HEK293 (cell line): ENCODE results near the gene BMAL1.

Experiments used
- CTCF ChIA-PET: fragments of 350-600 bp; formaldehyde crosslinking; extraction: SDS; loops from one replicate; lab custom pipeline; 2021; ENCODE audit warnings: antibody characterized with exemption; lab: Yijun Ruan, JAX
- POLR2A ChIA-PET: fragments of 300-600 bp; formaldehyde crosslinking; extraction: SDS; loops from one replicate; lab custom pipeline; 2020; ENCODE audit warnings: antibody characterized with exemption, inconsistent platforms; lab: Yijun Ruan, JAX
- H3K27ac ChIP-seq: fragments of 200-500 bp; sonication (Bioruptor generic); 2 replicates; pipeline ENCODE4 v1.5.1; 2014; ENCODE audit warnings: low read depth, low read length, control low read depth, inconsistent platforms; ENCODE audit errors: extremely low read depth
- H3K36me3 ChIP-seq, 2 experiments: fragments of 200-500 bp in 1 of 2; sonication (Bioruptor generic) in 1 of 2; 1 replicate in 1 of 2; 2 replicates in 1 of 2; pipeline ENCODE4 v1.5.1; 2014 to 2017; ENCODE audit warnings: inconsistent platforms in 2 of 2, low read length in 2 of 2; ENCODE audit not compliant: control insufficient read depth in 2 of 2, insufficient read depth in 1 of 2
- H3K4me1 ChIP-seq: fragments of 200-500 bp; sonication (Bioruptor generic); 2 replicates; pipeline ENCODE4 v1.5.1; 2014; ENCODE audit warnings: mild to moderate bottlenecking, low read length, inconsistent platforms; ENCODE audit not compliant: control insufficient read depth, insufficient read depth
- H3K4me3 ChIP-seq: 2 replicates; pipeline ENCODE4 v1.5.1; 2011; ENCODE audit warnings: low read depth, mild to moderate bottlenecking, control low read depth, low read length, moderate library complexity
- H3K9me3 ChIP-seq: fragments of 200-500 bp; sonication (Bioruptor generic); 2 replicates; pipeline ENCODE4 v1.5.1; 2014; ENCODE audit warnings: low read depth, low read length, inconsistent platforms; ENCODE audit not compliant: control insufficient read depth, insufficient read depth
- FEZF1 ChIP-seq: fragments of 450-650 bp; formaldehyde crosslinking; IDR thresholded peaks from 2 replicates; pipeline ENCODE4 v1.5.1; 2016; ENCODE audit warnings: missing biosample characterization, missing genetic modification characterization
- HOXC10 ChIP-seq: sonication (generic); formaldehyde crosslinking; IDR thresholded peaks from 2 replicates; pipeline ENCODE4 v1.8.1; 2023; ENCODE audit warnings: mild to moderate bottlenecking, missing genetic modification reagents
- KLF10 ChIP-seq: fragments of 450-650 bp; IDR thresholded peaks from 2 replicates; pipeline ENCODE4 v1.5.1; 2018; ENCODE audit warnings: missing biosample characterization, mild to moderate bottlenecking, missing genetic modification characterization
- KLF9 ChIP-seq: fragments of 450-650 bp; formaldehyde crosslinking; IDR thresholded peaks from 2 replicates; pipeline ENCODE4 v1.5.1; 2016; ENCODE audit warnings: missing biosample characterization, missing genetic modification characterization, low read depth
- SCRT2 ChIP-seq: fragments of 450-650 bp; formaldehyde crosslinking; IDR thresholded peaks from 2 replicates; pipeline ENCODE4 v1.5.1; 2016; ENCODE audit warnings: missing biosample characterization, missing genetic modification characterization
- ZNF175 ChIP-seq: fragments of 450-650 bp; formaldehyde crosslinking; IDR thresholded peaks from 2 replicates; pipeline ENCODE4 v1.5.1; 2016; ENCODE audit warnings: missing biosample characterization, missing genetic modification characterization
- ZNF19 ChIP-seq: fragments of 450-650 bp; formaldehyde crosslinking; IDR thresholded peaks from 2 replicates; pipeline ENCODE4; 2016; ENCODE audit warnings: missing biosample characterization, missing genetic modification characterization, low read depth
- ZNF266 ChIP-seq: fragments of 450-650 bp; formaldehyde crosslinking; IDR thresholded peaks from 2 replicates; pipeline ENCODE4 v1.5.1; 2016; ENCODE audit warnings: missing biosample characterization, missing genetic modification characterization, low read depth
- ZNF274 ChIP-seq, 2 experiments: fragments of 200-500 bp in 1 of 2; fragments of 450-650 bp in 1 of 2; sonication (Bioruptor generic) in 1 of 2; formaldehyde crosslinking in 1 of 2; IDR thresholded peaks; 2 replicates each; pipeline versions ENCODE4 v1.5.1 to v1.6.1; 2014 to 2016; ENCODE audit warnings: borderline replicate concordance in 1 of 2, inconsistent platforms in 1 of 2, low read length in 1 of 2, missing biosample characterization in 1 of 2, missing genetic modification characterization in 1 of 2
- ZNF292 ChIP-seq: fragments of 450-650 bp; formaldehyde crosslinking; IDR thresholded peaks from 2 replicates; pipeline ENCODE4 v1.5.1; 2016; ENCODE audit warnings: low read depth, missing biosample characterization, missing genetic modification characterization, borderline replicate concordance
- ZNF37A ChIP-seq: fragments of 450-650 bp; IDR thresholded peaks from 2 replicates; pipeline ENCODE4 v1.5.1; 2018; ENCODE audit warnings: missing biosample characterization, missing genetic modification characterization
- ZNF555 ChIP-seq: fragments of 450-650 bp; formaldehyde crosslinking; conservative IDR thresholded peaks from 2 replicates; pipeline ENCODE4 v1.5.1; 2017; ENCODE audit warnings: missing biosample characterization, mild to moderate bottlenecking, missing genetic modification characterization, inconsistent platforms
- ZNF664 ChIP-seq: fragments of 450-650 bp; formaldehyde crosslinking; IDR thresholded peaks from 2 replicates; pipeline ENCODE4 v1.5.1; 2016; ENCODE audit warnings: missing biosample characterization, missing genetic modification characterization
- ZNF792 ChIP-seq: fragments of 450-650 bp; formaldehyde crosslinking; IDR thresholded peaks from 2 replicates; pipeline ENCODE4 v1.5.1; 2016; ENCODE audit warnings: missing biosample characterization, missing genetic modification characterization
- ZSCAN23 ChIP-seq: fragments of 450-650 bp; formaldehyde crosslinking; IDR thresholded peaks from 2 replicates; pipeline ENCODE4 v1.5.1; 2016; ENCODE audit warnings: missing biosample characterization, missing genetic modification characterization
- TF ChIP-seq, protein P1 (sequence below): fragments of 450-650 bp; formaldehyde crosslinking; IDR thresholded peaks from 2 replicates; pipeline ENCODE4 v1.5.1; 2016; ENCODE audit warnings: missing biosample characterization, missing genetic modification characterization
- TF ChIP-seq, protein P2 (sequence below): fragments of 450-650 bp; formaldehyde crosslinking; IDR thresholded peaks from 2 replicates; pipeline ENCODE4 v1.5.1; 2016; ENCODE audit warnings: missing biosample characterization, missing genetic modification characterization
- TF ChIP-seq, protein P3 (sequence below): sonication (generic); formaldehyde crosslinking; IDR thresholded peaks from 2 replicates; pipeline ENCODE4 v1.8.1; 2022; ENCODE audit warnings: mild to moderate bottlenecking, moderate library complexity, missing genetic modification reagents
- TF ChIP-seq, protein P4 (sequence below): fragments of 450-650 bp; formaldehyde crosslinking; IDR thresholded peaks from 2 replicates; pipeline ENCODE4 v1.5.1; 2016; ENCODE audit warnings: missing biosample characterization, missing genetic modification characterization
- TF ChIP-seq, protein P5 (sequence below): fragments of 450-650 bp; formaldehyde crosslinking; IDR thresholded peaks from 2 replicates; pipeline ENCODE4 v1.5.1; 2016; ENCODE audit warnings: missing biosample characterization, missing genetic modification characterization
- TF ChIP-seq, protein P6 (sequence below): fragments of 450-650 bp; formaldehyde crosslinking; IDR thresholded peaks from 2 replicates; pipeline ENCODE4 v1.5.1; 2017; ENCODE audit warnings: missing biosample characterization, missing genetic modification characterization

The BMAL1 gene

DNA sequence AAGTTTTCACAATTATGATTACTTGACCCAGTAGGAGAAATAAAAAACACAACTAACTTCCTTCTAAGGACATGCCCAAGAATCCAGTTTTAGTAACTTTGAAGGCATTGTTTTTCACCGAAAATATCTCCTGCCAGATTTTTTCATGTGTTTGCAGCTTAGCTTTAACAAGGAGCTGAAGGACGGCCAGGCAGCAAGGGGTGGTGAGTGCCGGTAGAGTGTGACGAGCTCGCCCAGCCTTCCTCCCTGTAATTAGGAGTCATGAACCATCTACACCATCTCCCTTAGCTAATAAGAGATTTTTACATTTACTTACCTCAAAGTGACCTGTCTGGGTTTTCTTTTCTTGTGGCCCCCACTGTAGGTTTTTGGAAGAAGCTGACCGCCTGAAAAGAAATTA, 72.0 kb downstream of the BMAL1 start (continued):
- TF ChIP-seq, protein P1, sequence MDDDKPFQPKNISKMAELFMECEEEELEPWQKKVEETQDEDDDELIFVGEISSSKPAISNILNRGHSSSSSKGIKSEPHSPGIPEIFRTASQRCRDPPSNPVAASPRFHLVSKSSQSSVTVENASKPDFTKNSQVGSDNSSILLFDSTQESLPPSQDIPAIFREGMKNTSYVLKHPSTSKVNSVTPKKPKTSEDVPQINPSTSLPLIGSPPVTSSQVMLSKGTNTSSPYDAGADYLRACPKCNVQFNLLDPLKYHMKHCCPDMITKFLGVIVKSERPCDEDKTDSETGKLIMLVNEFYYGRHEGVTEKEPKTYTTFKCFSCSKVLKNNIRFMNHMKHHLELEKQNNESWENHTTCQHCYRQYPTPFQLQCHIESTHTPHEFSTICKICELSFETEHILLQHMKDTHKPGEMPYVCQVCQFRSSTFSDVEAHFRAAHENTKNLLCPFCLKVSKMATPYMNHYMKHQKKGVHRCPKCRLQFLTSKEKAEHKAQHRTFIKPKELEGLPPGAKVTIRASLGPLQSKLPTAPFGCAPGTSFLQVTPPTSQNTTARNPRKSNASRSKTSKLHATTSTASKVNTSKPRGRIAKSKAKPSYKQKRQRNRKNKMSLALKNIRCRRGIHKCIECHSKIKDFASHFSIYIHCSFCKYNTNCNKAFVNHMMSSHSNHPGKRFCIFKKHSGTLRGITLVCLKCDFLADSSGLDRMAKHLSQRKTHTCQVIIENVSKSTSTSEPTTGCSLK (tag by site-specific recombination), result no peak
- TF ChIP-seq ZNF792 (tag by site-specific recombination), result no peak

DNA sequence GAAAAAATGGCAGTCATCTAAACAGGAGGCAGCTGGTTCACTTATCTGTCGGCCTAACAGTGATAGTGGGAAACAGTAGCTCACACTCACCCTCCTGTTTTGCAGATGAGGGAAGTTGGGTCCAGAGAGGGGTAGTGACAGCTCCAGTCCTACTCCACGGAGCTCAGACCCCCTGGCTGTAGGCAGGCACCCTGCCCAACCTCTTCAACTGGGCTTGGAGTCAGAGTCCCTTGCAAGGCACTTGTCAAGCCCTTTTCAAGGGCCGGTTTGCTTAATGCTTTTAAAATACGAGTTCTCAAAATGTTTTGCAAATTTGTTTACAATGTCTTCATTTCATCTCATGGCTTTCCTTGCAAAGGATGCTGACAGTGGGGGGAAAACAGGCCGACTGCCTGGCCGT, 75.1 kb downstream of the BMAL1 start:
- no peaks in the 10 kb centered on the region for H3K9me3 ChIP-seq
- TF ChIP-seq, protein P2, sequence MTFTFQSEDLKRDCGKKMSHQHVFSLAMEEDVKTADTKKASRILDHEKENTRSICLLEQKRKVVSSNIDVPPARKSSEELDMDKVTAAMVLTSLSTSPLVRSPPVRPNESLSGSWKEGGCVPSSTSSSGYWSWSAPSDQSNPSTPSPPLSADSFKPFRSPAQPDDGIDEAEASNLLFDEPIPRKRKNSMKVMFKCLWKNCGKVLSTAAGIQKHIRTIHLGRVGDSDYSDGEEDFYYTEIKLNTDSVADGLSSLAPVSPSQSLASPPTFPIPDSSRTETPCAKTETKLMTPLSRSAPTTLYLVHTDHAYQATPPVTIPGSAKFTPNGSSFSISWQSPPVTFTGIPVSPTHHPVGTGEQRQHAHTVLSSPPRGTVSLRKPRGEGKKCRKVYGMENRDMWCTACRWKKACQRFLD (tag by site-specific recombination), result no peak
- TF ChIP-seq SCRT2 (tag by site-specific recombination) (no peak), FEZF1 (no peak), KLF9 (tag by site-specific recombination) (no peak), ZNF274 (IDR thresholded peaks at IDR 0.05; ENCODE audit: low read length) (no peak), ZNF274 (tag by site-specific recombination; IDR thresholded peaks at IDR 0.05; ENCODE audit: borderline replicate concordance) (no peak), ZNF266 (no peak), ZNF292 (tag by site-specific recombination) (no peak), ZSCAN23 (tag by site-specific recombination) (no peak), HOXC10 (CRISPR knock-in tag) (no peak), ZNF555 (tag by site-specific recombination) (no peak), ZNF664 (no peak), ZNF37A (tag by site-specific recombination) (no peak), ZNF19 (no peak), KLF10 (tag by site-specific recombination) (no peak)
- TF ChIP-seq, protein P3, sequence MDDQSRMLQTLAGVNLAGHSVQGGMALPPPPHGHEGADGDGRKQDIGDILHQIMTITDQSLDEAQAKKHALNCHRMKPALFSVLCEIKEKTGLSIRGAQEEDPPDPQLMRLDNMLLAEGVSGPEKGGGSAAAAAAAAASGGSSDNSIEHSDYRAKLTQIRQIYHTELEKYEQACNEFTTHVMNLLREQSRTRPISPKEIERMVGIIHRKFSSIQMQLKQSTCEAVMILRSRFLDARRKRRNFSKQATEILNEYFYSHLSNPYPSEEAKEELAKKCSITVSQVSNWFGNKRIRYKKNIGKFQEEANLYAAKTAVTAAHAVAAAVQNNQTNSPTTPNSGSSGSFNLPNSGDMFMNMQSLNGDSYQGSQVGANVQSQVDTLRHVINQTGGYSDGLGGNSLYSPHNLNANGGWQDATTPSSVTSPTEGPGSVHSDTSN (CRISPR knock-in tag), result no peak
- TF ChIP-seq, protein P4, sequence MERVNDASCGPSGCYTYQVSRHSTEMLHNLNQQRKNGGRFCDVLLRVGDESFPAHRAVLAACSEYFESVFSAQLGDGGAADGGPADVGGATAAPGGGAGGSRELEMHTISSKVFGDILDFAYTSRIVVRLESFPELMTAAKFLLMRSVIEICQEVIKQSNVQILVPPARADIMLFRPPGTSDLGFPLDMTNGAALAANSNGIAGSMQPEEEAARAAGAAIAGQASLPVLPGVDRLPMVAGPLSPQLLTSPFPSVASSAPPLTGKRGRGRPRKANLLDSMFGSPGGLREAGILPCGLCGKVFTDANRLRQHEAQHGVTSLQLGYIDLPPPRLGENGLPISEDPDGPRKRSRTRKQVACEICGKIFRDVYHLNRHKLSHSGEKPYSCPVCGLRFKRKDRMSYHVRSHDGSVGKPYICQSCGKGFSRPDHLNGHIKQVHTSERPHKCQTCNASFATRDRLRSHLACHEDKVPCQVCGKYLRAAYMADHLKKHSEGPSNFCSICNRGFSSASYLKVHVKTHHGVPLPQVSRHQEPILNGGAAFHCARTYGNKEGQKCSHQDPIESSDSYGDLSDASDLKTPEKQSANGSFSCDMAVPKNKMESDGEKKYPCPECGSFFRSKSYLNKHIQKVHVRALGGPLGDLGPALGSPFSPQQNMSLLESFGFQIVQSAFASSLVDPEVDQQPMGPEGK (tag by site-specific recombination), result no peak

DNA sequence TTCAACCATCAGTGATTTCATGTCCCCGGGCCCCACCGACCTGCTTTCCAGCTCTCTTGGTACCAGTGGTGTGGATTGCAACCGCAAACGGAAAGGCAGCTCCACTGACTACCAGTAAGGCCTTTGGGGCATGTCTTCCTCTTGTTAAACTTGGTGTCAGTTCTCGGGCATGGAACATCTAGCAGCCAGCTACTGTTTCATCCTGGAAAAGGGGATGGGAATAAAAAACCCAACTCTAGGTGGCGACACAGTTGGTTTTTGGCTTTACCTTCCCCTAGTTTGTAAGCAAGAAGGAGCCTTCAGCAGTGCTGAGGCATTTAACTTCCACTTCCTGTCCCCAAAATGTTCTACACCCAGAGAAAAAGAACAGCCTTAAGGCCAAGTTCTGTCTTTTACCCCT, 76.7 kb downstream of the BMAL1 start:
- TF ChIP-seq, protein P5, sequence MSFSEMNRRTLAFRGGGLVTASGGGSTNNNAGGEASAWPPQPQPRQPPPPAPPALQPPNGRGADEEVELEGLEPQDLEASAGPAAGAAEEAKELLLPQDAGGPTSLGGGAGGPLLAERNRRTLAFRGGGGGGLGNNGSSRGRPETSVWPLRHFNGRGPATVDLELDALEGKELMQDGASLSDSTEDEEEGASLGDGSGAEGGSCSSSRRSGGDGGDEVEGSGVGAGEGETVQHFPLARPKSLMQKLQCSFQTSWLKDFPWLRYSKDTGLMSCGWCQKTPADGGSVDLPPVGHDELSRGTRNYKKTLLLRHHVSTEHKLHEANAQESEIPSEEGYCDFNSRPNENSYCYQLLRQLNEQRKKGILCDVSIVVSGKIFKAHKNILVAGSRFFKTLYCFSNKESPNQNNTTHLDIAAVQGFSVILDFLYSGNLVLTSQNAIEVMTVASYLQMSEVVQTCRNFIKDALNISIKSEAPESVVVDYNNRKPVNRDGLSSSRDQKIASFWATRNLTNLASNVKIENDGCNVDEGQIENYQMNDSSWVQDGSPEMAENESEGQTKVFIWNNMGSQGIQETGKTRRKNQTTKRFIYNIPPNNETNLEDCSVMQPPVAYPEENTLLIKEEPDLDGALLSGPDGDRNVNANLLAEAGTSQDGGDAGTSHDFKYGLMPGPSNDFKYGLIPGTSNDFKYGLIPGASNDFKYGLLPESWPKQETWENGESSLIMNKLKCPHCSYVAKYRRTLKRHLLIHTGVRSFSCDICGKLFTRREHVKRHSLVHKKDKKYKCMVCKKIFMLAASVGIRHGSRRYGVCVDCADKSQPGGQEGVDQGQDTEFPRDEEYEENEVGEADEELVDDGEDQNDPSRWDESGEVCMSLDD (tag by site-specific recombination), result no peak
- no peak for TF ChIP-seq ZNF175 (tag by site-specific recombination)
- TF ChIP-seq, protein P6, sequence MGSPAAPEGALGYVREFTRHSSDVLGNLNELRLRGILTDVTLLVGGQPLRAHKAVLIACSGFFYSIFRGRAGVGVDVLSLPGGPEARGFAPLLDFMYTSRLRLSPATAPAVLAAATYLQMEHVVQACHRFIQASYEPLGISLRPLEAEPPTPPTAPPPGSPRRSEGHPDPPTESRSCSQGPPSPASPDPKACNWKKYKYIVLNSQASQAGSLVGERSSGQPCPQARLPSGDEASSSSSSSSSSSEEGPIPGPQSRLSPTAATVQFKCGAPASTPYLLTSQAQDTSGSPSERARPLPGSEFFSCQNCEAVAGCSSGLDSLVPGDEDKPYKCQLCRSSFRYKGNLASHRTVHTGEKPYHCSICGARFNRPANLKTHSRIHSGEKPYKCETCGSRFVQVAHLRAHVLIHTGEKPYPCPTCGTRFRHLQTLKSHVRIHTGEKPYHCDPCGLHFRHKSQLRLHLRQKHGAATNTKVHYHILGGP, result no peak
- POLR2A ChIA-PET, result no interaction called here
- Histone ChIP-seq H3K9me3 (no peaks in the 10 kb centered on the region), H3K27ac (no peak overlapping the region), H3K4me3 (no peak overlapping the region), H3K4me1 (no peaks in the 10 kb centered on the region), H3K36me3 (peaks cover 0 to 13% of the 10 kb centered on the region in 2 experiments; a peak in 1 of 3 replicates)
- CTCF ChIA-PET, result interaction anchor here (0.6 to 2.0 kb wide), 26 partner anchors 8 to 1066 kb away, joined by 3 to 12 read pairs (median 4); no protein-coding TSS in a partner anchor

More for the DNA sequence above, 75.1 kb downstream of the BMAL1 start:
- POLR2A ChIA-PET, result no interaction called here
- Histone ChIP-seq H3K27ac (no peak overlapping the region), H3K4me3 (no peak overlapping the region), H3K36me3 (peaks cover 0 to 12% of the 10 kb centered on the region in 2 experiments; a peak in 1 of 3 replicates), H3K4me1 (no peaks in the 10 kb centered on the region)
- CTCF ChIA-PET, result interaction anchor here (0.5 to 3.7 kb wide), 7 partner anchors 9 to 183 kb away, joined by 3 to 27 read pairs (median 3); no protein-coding TSS in a partner anchor
